H7 (cell line): ENCODE results near the gene KRT77. TPM values are rescaled to one million over a fixed set of nuclear protein-coding genes. Genes with fewer than 3 reads are reported as not detected.

Source experiments
- DNase-seq: peaks from one replicate; pipeline ENCODE4 v3.0.0; 2012
- H3K27me3 ChIP-seq: 2 replicates; pipeline ENCODE4 v1.6.0; 2011; ENCODE audit warnings: mild to moderate bottlenecking, low read length; ENCODE audit not compliant: control insufficient read depth, insufficient read depth
- H3K36me3 ChIP-seq: replicated peaks from 2 replicates; pipeline ENCODE4 v1.5.1; 2011; ENCODE audit warnings: low read length; ENCODE audit not compliant: control insufficient read depth, insufficient read depth
- H3K4me3 ChIP-seq: 2 replicates; pipeline ENCODE4 v1.5.1; 2011; ENCODE audit warnings: low read depth, mild to moderate bottlenecking, control low read depth, low read length, moderate library complexity; ENCODE audit not compliant: insufficient read depth
- total RNA-seq: library from RNA; depleted of rRNA; stranded (reverse); fragments of >200 nt; shearing (Covaris generic); gene quantifications from 2 replicates; pipeline ENCODE4 v1.2.3, GENCODE V29; 2014

Gene KRT77
- total RNA-seq, 1 experiment from 2014 or later: not detected

DNA sequence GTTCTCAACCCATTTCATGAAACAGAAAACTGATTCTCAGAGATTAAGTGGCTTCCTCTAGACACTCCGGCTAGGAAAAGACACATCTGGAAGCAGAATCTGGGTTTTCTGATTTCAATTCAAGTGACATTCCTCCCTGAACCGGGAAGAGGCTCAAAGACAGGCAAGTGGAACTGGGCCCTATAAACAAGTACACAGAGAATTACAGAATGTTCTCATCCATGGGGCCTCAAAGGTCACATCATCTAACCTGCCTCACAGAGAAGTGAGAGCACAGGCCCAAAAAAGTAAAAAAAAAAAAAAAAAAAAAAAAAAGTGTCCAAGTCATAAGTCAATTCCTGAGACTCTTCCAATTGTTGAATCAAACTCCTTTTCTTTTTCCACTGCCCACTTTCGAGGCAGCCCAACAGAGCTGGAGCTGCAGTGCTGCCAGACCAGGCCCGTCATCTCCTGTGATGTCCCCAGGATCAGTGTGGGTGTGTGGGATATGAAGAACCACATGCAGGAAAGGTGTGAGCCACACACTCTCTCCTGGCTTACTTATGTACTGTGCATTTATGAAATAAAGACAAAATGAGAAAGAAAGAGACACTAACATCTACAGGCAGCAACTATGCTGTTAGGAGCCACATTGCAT lies 20.3 kb downstream of the KRT77 start:
- Histone ChIP-seq H3K4me3 (no peak overlapping the region), H3K27me3 (peaks cover 2% of the 10 kb centered on the region; the same call in 1 of the 2 replicates), H3K36me3 (no peaks in the 10 kb centered on the region)
- no peak for DNase-seq

DNA sequence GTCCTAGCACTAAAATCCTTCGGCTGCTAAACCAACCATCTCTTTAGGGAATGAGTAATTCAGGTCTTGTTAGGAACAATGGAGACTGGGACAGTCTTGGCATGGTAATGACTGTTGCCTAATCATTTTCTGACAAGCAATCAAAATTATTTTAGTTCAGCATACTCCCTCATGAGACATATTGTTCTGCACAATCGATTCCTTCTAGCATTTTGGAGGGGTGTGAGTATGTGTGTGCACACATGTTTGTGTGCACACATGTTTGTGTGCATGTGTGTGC lies 21.0 kb downstream of the KRT77 start:
- H3K27me3 ChIP-seq: no peaks in the 10 kb centered on the region; the same call in 1 of the 2 replicates

DNA sequence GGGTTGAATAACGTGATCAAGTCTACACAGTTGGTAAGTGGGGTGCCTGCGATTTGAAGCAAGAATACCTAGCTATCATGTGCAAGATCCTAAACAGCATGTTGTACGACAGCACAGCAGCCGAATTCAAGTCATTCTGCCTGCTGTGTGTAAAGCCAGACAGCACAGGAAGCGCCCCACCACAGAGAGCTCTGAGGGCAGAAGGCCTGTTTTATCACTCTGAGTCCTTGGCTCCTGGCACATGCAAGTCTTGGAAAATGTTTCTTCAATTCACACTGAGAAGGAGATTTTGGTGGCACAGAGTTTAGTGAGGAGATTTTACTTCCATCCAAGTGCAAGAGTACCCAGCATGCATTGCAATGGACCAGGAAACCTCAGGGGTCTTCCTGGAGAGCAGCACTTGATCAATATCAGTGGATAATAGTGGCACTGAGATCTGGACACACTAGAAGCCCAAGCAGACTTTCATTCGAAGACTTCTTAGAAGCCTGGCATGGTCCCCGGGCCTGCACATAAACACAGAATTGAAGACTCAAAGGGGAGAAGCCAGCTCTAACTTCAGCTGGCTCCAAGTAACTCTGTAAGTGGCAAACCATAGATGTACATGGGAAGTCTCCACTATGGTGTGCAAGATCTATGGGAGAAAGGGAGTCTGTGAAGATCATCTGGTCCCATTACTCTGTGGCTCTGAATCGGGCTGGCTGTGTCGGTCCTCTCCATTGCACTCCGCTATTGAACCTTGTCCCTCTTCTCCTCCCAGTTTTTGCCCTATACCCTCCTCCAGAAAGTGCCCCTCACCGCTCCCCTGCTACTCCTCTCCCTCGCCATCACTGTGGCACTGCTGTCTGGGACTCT lies 21.6 kb downstream of the KRT77 start:
- DNase-seq: no peak
- H3K4me3 ChIP-seq: no peak overlapping the region
- H3K36me3 ChIP-seq: no peaks in the 10 kb centered on the region
- H3K27me3 ChIP-seq: no peaks in the 10 kb centered on the region; the same call in 1 of the 2 replicates

More for the DNA sequence above, 21.0 kb downstream of the KRT77 start:
- Histone ChIP-seq H3K36me3 (no peaks in the 10 kb centered on the region), H3K4me3 (no peak overlapping the region)
- DNase-seq: no peak

DNA sequence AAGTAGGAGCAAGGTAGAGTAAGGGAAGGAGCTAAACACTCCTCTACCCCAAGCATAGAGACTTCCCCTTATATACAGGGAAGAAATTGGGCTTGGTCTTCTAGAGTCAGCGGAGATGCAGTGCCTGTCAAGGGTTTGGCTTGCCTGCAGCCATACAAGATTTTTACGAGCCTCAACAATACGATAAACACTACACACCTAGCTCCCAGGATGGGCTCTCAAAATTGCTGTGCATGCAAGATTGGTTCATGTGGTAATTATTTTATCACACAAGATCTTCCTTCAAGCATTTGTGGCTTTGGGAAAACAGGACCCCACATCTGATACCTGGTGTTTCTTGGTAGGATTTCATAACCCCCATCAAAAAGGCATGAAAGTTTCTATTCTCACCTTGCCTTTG lies 23.0 kb downstream of the KRT77 start, which contains the start of gene KRT1:
KRT1 (minus strand) TSS at position 45 of the 400 bp plus-strand sequence. CDS start 59 bp downstream, outside the sequence.
- Histone ChIP-seq H3K4me3 (no peak within 1 kb of the TSS), H3K36me3 (no peaks in the 10 kb centered on the region), H3K27me3 (no peaks in the 10 kb centered on the region)
- no peak for DNase-seq

DNA sequence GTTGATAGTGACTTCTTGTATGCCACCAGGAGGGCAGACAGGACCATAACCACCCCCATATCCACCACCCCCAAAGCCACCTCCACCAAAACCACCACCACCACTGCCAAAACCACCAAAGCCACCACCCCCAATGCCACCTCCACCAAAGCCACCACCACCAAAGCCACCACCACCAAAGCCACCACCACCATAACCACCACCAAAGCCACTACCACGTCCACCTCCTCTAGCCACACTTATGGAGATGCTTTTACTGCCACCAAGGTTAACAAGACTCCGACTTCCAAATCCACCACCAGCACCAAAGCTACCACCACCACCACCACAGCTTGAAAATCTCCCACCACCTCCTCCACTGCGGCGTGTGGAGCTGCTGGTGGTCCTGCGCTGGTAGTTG lies 23.4 kb downstream of the KRT77 start:
- no peak overlapping the region for H3K4me3 ChIP-seq
- H3K27me3 ChIP-seq: no peaks in the 10 kb centered on the region; the same call in 1 of the 2 replicates
- no peak for DNase-seq
- no peaks in the 10 kb centered on the region for H3K36me3 ChIP-seq

DNA sequence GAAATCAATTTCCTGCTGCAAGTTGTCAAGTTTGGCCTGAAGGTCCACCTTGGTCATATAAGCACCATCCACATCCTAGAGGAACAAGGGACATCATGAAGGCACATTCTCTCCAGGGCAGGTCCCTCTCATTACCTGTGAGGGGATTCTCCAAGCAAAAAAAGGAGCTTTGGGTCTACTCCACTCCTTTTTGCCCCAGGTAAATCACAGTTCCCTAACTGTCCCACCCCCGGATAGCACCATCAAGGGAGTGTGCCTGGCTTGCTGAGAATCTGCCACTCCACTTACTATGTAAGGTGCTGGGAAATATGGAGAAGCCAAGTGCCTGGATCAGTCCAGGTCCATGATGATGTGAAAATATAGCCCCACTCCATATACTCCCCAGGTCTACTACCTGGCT lies 25.7 kb downstream of the KRT77 start:
- no peaks in the 10 kb centered on the region; the same call in 1 of the 2 replicates for H3K27me3 ChIP-seq
- no peak overlapping the region for H3K4me3 ChIP-seq
- no peaks in the 10 kb centered on the region for H3K36me3 ChIP-seq
- no peak for DNase-seq

DNA sequence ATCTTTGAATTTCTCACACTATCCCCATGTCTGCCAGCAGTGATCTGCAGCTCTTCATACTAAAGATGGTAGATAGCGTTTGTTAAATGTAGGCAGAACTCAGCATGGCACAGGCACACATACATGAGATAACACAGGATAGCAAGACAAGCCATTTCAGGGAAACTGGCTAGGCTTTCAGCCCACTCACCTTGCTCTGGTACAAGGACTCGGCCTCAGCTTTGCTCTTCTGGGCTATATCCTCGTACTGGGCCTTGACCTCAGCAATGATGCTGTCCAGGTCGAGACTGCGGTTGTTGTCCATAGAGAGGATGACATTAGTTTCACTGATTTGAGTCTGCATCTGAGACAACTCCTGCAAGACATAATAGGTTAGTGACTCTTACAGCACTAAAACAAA lies 26.2 kb downstream of the KRT77 start:
- no peak for DNase-seq
- no peaks in the 10 kb centered on the region; the same call in 1 of the 2 replicates for H3K27me3 ChIP-seq
- no peaks in the 10 kb centered on the region for H3K36me3 ChIP-seq
- no peak overlapping the region for H3K4me3 ChIP-seq

DNA sequence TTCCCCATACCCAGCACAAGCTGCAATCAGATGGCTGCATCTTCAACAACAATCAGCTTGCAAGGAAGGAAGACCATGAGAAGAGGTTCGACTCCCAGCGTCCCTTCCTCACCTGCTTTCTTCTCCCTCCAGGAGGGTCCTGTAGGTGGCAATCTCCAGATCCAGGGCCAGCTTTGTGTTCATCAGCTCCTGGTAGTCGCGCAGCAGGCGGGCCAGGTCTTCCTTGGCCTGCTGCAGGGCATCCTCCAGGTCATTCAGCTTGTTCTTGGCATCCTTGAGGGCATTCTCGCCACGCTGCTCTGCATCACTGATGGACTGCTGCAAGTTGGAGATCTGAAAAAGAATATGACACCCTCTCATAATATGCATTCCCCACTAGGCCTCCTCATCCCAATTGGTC lies 27.2 kb downstream of the KRT77 start:
- Histone ChIP-seq H3K4me3 (no peak overlapping the region), H3K27me3 (no peaks in the 10 kb centered on the region; the same call in 1 of the 2 replicates), H3K36me3 (no peaks in the 10 kb centered on the region)
- no peak for DNase-seq

DNA sequence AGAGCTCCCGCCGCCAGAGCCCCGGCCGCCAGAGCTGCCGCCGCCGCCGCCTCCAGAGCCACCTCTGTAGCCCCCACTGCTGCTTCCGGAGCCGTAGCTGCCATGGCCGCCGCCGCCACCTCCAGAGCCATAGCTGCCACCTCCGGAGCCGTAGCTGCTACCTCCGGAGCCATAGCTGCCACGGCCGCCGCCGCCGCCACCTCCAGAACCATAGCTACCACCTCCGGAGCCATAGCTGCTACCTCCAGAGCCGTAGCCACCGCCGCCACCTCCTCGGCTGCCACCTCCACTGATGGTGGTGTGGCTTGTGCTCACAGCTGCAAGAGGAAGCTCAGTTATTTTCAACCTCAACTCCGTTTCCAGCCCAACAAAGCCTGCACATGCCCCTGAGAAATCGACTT lies 28.0 kb downstream of the KRT77 start:
- DNase-seq: no peak
- Histone ChIP-seq H3K4me3 (no peak overlapping the region), H3K36me3 (no peaks in the 10 kb centered on the region), H3K27me3 (no peaks in the 10 kb centered on the region; the same call in 1 of the 2 replicates)

DNA sequence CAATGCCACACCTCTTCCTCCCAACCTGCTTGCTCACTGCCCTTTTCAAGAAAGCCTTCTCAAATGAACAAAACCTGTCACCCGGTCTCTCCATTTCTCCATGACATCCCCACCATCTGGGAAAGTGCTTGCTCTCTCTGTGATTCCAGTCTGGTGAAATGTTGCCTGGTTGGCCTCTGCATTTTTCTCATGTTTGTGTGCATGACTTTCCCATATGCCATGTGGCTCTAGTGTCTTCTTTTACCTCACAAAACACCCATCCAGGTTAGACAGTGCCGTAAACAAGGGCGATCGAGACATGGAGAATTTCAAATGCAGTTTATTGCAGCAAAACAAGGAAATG lies 28.9 kb downstream of the KRT77 start:
- no peaks in the 10 kb centered on the region for H3K36me3 ChIP-seq
- no peaks in the 10 kb centered on the region; the same call in 1 of the 2 replicates for H3K27me3 ChIP-seq
- no peak for DNase-seq
- H3K4me3 ChIP-seq: no peak overlapping the region

DNA sequence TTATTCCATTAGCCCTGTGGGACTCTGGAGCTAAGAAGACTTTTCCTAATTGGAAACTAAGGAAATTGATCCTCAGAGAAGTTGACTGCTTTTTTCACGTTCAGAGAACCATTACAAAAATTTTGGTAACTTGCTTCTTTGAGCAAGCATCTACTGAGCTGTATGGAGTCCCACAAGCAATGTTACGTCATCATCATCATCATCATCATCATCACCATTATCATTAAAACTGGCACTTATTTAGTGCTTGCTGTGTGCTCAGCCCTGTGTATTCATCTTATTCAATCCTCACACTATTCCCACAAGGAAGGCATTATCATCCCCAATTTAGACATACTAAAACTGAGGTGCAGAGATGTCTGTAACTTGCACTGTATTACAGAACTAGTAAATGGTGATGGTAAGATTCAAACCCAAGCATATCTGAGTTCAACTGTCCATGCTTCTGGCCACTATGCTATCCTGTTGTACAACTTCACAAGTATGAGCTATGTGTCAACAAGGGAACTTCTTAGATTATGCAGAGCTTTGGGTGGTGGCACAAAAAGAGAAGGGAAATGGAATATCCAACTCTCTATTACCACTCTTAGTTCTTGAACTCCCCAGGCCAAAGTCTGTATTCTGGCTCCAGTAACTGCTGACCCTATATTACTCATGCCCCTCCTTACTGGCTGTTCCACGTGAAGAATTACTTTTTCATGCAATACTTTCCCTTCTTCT lies 29.5 kb downstream of the KRT77 start:
- H3K36me3 ChIP-seq: no peaks in the 10 kb centered on the region
- no peak overlapping the region for H3K4me3 ChIP-seq
- DNase-seq: no peak
- no peaks in the 10 kb centered on the region; the same call in 1 of the 2 replicates for H3K27me3 ChIP-seq

DNA sequence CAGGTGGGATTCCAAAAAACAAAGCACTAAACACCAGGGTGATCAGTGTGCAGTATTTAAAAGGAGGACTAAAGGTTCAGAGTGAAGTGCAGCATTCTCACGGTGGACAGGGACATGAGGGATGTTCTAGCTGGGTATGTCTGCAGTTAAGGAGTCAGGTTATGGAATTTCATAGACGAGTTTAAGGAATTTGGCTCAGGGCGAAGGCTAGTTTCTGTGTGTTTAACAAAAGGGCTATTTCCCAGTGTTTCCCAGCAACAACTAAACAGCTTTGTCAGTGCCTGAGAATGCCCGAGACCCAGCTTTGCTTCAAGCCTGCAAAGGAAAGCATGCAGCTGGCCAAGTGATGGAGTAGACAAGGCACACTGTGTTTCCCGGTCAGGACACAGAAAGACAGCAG lies 30.1 kb downstream of the KRT77 start:
- no peak for DNase-seq
- H3K4me3 ChIP-seq: no peak overlapping the region
- no peaks in the 10 kb centered on the region for H3K36me3 ChIP-seq
- no peaks in the 10 kb centered on the region; the same call in 1 of the 2 replicates for H3K27me3 ChIP-seq

DNA sequence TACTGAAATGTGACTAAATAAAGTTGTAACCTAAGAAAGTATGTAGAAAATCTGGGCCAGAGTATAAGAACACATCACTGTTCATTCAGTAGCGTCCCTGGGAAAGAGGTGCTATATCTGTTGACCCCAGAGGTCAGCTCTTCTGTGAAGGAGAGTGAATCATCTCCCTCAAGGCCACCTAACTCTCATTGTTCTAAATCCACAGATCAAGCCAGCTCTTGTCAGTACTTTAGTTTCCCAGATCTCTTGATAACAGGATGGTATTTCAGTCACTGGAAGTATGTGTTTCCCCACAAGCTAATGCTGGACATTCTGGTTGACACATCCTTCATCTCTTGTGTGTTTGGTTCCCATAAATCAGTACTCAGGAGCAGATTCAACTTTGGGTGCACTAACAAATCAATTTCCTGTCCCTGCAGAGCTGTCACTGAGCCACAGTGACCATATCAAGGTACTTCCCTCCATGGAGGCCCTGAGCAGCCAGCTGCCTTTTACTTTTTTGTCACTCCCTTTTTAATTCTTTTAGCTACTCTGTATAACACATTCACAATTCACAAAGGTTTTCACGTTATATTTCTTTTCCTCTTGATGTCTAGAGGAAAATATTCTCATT lies 30.9 kb downstream of the KRT77 start:
- Histone ChIP-seq H3K36me3 (no peaks in the 10 kb centered on the region), H3K27me3 (no peaks in the 10 kb centered on the region; the same call in 1 of the 2 replicates), H3K4me3 (no peak overlapping the region)
- no peak for DNase-seq

DNA sequence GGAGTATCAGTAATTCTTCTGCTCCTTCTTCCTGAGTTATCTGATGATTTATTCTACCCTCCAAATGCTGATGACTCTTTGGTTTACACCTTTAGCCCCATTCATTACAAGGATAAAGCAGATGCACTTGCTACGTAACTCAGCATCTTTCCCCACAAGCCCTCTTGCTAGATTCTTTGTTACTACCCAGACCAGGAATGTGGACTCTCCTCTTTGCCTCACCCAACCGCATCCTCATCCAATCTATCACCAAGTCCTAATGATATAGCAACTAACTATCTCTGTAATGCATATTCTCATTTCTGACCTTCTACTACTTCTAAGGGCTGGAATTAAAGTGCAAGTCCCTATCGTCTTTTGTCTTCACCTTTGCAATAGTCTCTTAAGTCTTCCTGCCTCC lies 32.4 kb downstream of the KRT77 start:
- Histone ChIP-seq H3K27me3 (no peaks in the 10 kb centered on the region; the same call in 1 of the 2 replicates), H3K4me3 (no peak overlapping the region), H3K36me3 (no peaks in the 10 kb centered on the region)
- no peak for DNase-seq
